HEK293T (cell line): ENCODE measurements around the gene ASPSCR1.

Source experiments
- CTCF ChIA-PET: fragments of 350-600 bp; formaldehyde crosslinking; extraction: SDS; loops from one replicate; lab custom pipeline; 2021; ENCODE audit warnings: antibody characterized with exemption, inconsistent platforms; lab: Yijun Ruan, JAX
- POLR2A ChIA-PET: fragments of 350-600 bp; formaldehyde crosslinking; extraction: SDS; loops from one replicate; lab custom pipeline; 2020; ENCODE audit warnings: antibody characterized with exemption, inconsistent platforms; lab: Yijun Ruan, JAX
- DNase-seq: peaks from one replicate; pipeline ENCODE4 v3.0.0; 2012; ENCODE audit warnings: mixed read lengths; ENCODE audit errors: extremely low spot score
- ARNT ChIP-seq: fragments of 450-650 bp; IDR thresholded peaks from 2 replicates; pipeline ENCODE4 v1.6.1; 2017; ENCODE audit warnings: mild to moderate bottlenecking
- BHLHE40 ChIP-seq: fragments of 450-650 bp; IDR thresholded peaks from 2 replicates; pipeline ENCODE4 v1.6.1; 2016; ENCODE audit warnings: mild to moderate bottlenecking, moderate library complexity, borderline replicate concordance
- CTBP1 ChIP-seq: fragments of 450-650 bp; IDR thresholded peaks from 2 replicates; pipeline ENCODE4 v1.6.1; 2016; ENCODE audit warnings: borderline replicate concordance
- ELF4 ChIP-seq: fragments of 450-650 bp; IDR thresholded peaks from 2 replicates; pipeline ENCODE4 v1.6.1; 2017; ENCODE audit warnings: antibody characterized with exemption
- FOXA1 ChIP-seq: fragments of 450-650 bp; IDR thresholded peaks from 2 replicates; pipeline ENCODE4 v1.6.1; 2016; ENCODE audit warnings: mild to moderate bottlenecking
- FOXK2 ChIP-seq: fragments of 450-650 bp; IDR thresholded peaks from 2 replicates; pipeline ENCODE4 v1.6.1; 2016; ENCODE audit warnings: mild to moderate bottlenecking
- FOXM1 ChIP-seq: fragments of 450-650 bp; IDR thresholded peaks from 2 replicates; pipeline ENCODE4 v1.6.1; 2017; ENCODE audit warnings: mild to moderate bottlenecking, borderline replicate concordance
- HDGF ChIP-seq: fragments of 450-650 bp; IDR thresholded peaks from 2 replicates; pipeline ENCODE4 v1.6.1; 2017; ENCODE audit warnings: antibody characterized with exemption, borderline replicate concordance
- L3MBTL2 ChIP-seq: fragments of 450-650 bp; conservative IDR thresholded peaks from 2 replicates; pipeline ENCODE4 v1.6.1; 2016; ENCODE audit warnings: mild to moderate bottlenecking
- LEF1 ChIP-seq: fragments of 450-650 bp; IDR thresholded peaks from 2 replicates; pipeline ENCODE4 v1.6.1; 2017; ENCODE audit warnings: mild to moderate bottlenecking, borderline replicate concordance
- NFRKB ChIP-seq: fragments of 450-650 bp; IDR thresholded peaks from 2 replicates; pipeline ENCODE4 v1.6.1; 2016; ENCODE audit warnings: mild to moderate bottlenecking, moderate library complexity
- PKNOX1 ChIP-seq: fragments of 450-650 bp; IDR thresholded peaks from 2 replicates; pipeline ENCODE4 v1.6.1; 2016
- SP1 ChIP-seq: fragments of 450-650 bp; IDR thresholded peaks from 2 replicates; pipeline ENCODE4 v1.6.1; 2017
- SUZ12 ChIP-seq: fragments of 450-650 bp; IDR thresholded peaks from 2 replicates; pipeline ENCODE4 v1.6.1; 2016; ENCODE audit warnings: mild to moderate bottlenecking
- TARDBP ChIP-seq: fragments of 450-650 bp; IDR thresholded peaks from 2 replicates; pipeline ENCODE4 v1.6.1; 2016
- ZNF384 ChIP-seq: fragments of 450-650 bp; IDR thresholded peaks from 2 replicates; pipeline ENCODE4 v1.6.1; 2016

ASPSCR1 gene

GRCh38 chr17:81983639-81984373 lies 6.4 kb downstream of the ASPSCR1 start:
- no peak for DNase-seq
- ChIA-PET CTCF (interaction anchor here (0.7 to 1.1 kb wide), 2 partner anchors 24 to 222 kb away, joined by 3 read pairs; no protein-coding TSS in a partner anchor), POLR2A (no interaction called here)
- no peak for TF ChIP-seq TARDBP
- TF ChIP-seq ARNT: no peak
- no peak for TF ChIP-seq SP1
- TF ChIP-seq NFRKB: no peak
- no peak for TF ChIP-seq LEF1
- TF ChIP-seq ELF4: no peak
- TF ChIP-seq SUZ12: no peak
- TF ChIP-seq FOXA1: no peak

DNA sequence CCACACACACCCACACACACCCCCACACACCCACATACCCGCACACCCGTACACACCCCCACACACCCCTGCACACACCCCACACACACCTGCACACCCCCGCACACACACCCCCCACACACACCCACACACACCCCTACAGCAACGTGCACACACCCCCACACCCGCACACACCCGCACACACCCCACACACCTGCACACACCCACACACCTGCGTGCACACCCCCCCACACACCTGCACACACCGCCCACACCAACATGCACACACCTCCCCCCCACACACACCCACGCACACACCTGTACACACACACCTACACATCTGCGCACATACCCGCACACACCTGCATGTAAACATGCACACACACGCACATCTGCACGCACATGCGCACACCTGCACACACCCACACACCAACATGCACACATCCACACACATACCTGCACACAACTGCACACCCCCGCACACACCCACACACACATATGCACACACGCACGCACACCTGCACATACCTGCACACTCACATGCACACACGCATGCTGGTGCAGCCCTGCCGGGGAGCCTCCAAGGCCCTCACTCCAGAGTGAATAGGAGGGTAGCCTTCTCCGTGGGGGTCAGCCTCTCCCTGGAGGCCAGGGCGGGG lies 7.5 kb downstream of the ASPSCR1 start:
- CTCF ChIA-PET: interaction anchor here (0.7 to 1.1 kb wide), 2 partner anchors 25 to 221 kb away, joined by 3 read pairs; no protein-coding TSS in a partner anchor
- no peak for DNase-seq
- TF ChIP-seq NFRKB (no peak), SP1 (no peak)
- POLR2A ChIA-PET: interaction anchor here (1.0 kb wide), 1 partner anchor 275 kb away, joined by 3 read pairs; no protein-coding TSS in a partner anchor

- DNase-seq: no peak
- CTCF ChIA-PET: no interaction called here
- POLR2A ChIA-PET: interaction anchor here (1.1 kb wide), 1 partner anchor 44 kb away, joined by 3 read pairs; no protein-coding TSS in a partner anchor
- TF ChIP-seq ARNT (no peak), TARDBP (no peak), SP1 (no peak), ZNF384 (no peak), ELF4 (no peak), BHLHE40 (no peak), NFRKB (no peak), FOXK2 (no peak), FOXA1 (no peak), HDGF (no peak), CTBP1 (no peak), LEF1 (no peak), SUZ12 (no peak), PKNOX1 (no peak), FOXM1 (no peak), L3MBTL2 (no peak)
Measured at GRCh38 chr17:81986606-81987005, 9.2 kb downstream of the ASPSCR1 start.

DNA sequence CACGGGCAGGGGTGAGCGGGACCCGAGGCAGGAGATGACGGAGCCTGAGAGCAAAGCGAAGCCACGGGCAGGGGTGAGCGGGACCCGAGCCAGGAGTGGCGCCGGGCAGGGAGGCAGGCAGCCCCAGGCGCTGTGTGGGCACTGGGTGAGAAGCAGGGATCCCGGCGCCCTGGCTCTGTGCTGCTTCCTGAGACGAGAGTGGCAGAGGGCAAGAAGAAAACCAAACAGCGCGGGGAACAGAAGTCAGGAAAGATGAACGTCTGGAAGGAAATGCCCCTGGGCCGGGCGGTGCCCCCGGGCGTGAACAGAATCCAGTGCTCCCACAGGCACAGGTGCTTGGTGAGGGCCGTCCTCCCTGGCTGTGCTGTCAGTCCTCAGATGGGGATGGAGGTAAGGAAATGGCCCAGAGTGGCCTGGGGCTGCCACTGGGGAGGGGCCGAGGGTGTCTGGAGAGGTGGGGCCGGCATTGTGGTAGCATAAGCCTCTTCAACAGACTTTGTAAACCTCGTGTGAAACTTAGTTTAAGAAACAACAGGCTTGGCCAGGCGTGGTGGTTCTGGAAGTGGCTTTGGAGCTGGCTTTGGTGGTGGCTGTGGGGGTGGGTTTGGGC lies 9.8 kb downstream of the ASPSCR1 start:
- TF ChIP-seq CTBP1 (no peak), FOXM1 (no peak), L3MBTL2 (no peak), NFRKB (no peak), FOXA1 (no peak), BHLHE40 (no peak), SUZ12 (no peak), ARNT (no peak)
- CTCF ChIA-PET: no interaction called here
- POLR2A ChIA-PET: no interaction called here
- DNase-seq: no peak

DNA sequence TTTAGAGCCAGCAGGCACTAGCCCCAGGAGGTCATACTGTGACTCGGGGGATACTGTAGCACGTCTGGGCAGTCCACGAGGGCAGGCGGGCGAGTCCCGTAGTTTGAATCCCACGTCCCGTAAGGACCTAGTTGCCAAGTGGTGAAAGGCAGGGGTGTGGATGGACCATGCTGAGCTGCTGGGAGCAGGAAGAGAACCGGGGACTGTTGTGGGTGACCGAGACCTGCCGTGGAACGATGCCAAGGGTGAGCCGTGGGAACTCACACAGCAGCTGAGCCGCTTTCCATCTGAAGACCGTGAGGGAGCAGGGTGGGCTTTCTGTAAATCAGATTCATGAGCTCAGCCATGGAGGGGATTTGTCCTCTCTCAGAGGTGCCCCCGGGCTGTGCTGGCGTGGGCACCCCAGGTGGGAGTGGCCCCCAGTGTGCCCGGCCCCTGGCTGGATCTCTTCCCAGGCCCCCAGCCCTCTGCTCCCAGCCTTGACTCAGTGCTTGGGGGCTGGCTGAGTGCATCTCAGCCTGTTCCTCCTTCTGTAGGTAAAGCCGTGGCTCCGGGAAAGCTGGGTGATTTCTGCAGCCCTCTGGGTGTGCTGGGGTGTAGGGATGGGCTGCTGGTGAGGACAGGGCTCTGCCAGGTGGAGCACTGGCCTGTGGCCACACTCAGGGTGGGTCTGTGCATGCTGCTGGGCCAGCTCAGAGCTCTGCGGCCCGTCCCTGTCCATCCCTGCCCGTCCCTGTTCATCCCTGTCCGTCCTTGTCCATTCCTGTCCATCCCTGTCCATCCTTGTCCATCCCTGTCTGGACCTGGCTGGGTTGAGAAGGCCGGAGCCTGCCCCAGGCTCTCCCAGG lies 13.6 kb downstream of the ASPSCR1 start:
- POLR2A ChIA-PET: interaction anchor here (0.6 to 1.4 kb wide), 2 partner anchors 31 to 166 kb away, joined by 3 read pairs; no protein-coding TSS in a partner anchor
- no peak for TF ChIP-seq FOXM1
- TF ChIP-seq FOXK2: no peak
- no peak for TF ChIP-seq NFRKB
- TF ChIP-seq ELF4: no peak
- no peak for TF ChIP-seq L3MBTL2
- no peak for TF ChIP-seq LEF1
- CTCF ChIA-PET: no interaction called here
- DNase-seq: no peak

GRCh38 chr17:81991684-81992305 lies 14.4 kb downstream of the ASPSCR1 start:
- TF ChIP-seq ELF4 (no peak), FOXA1 (no peak), ZNF384 (no peak), HDGF (no peak), NFRKB (no peak), BHLHE40 (no peak), FOXM1 (no peak), CTBP1 (no peak), FOXK2 (no peak), PKNOX1 (no peak), SUZ12 (no peak), ARNT (no peak), L3MBTL2 (no peak), TARDBP (no peak), LEF1 (no peak), SP1 (no peak)
- POLR2A ChIA-PET: no interaction called here
- DNase-seq: no peak
- CTCF ChIA-PET: no interaction called here
